Measurements from ENCODE around the gene BIN1. TPM values are rescaled to one million over a fixed set of nuclear protein-coding genes. Genes with fewer than 3 reads are reported as not detected.

The BIN1 gene
- total RNA-seq, 1 experiment from 2014 or later = 87.5 TPM

DNA sequence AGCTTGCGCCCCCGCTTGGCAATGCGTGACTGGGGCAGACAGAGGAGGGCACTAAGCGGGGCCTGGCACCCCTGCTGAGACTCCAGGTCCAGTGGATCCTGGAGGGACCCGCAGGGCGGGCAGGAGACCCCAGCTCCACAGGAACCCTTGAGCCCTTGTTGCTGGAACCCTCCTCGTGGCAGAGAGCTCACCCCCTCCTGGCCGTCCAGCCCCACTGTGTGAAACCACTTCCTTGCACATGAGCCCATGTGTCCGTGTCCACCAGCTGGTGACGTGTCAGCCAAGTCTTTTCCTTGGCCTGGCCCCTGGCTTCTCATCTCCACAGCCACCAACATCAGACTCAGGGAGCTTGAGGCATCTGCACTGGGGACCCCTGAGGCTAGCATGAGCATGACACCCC is 38.0 kb downstream of the BIN1 start:
- H3K9me2 ChIP-seq (ENCODE audit: insufficient read depth) = no peaks in the 10 kb centered on the region
- CTCF ChIA-PET = interaction anchor here (1.4 to 2.6 kb wide), 2 partner anchors 31 to 37 kb away, joined by 3 to 20 read pairs; partner anchors contain the start of gene BIN1
- POLR2A ChIA-PET (ENCODE audit: unreplicated experiment) = no interaction called here

DNA sequence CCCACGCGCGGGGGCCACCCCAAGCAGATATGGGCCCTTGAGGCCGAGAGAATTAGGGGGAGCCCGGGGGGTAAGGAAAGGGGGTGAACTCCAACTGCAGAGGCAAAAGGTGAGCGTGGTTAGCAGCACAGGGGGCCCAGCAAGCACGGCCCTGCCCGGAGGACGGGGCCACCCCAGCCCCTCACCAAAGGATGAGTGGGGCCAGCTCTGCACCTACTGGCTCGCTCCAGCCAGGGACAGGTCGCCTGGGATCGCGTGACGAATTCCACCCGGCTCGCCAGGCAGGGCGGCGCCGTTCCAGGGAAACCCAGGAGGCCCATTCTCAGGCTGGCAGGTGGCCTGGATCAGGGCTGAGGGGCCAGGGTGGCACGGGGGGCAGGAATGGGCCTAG is 38.6 kb downstream of the BIN1 start:
- CTCF ChIA-PET = interaction anchor here (0.5 to 2.6 kb wide), 4 partner anchors 27 to 129 kb away, joined by 3 to 20 read pairs (median 6); partner anchors contain the start of gene BIN1
- BruUV-seq (replicated peaks) = no TSS peak
- Histone ChIP-seq H3K79me2 (ENCODE audit: low read depth) (no peaks in the 10 kb centered on the region), H3F3A (ENCODE audit: insufficient read depth, low read depth) (peaks cover 18% of the 10 kb centered on the region; the same call in 1 of the 2 replicates), H4K20me1 (ENCODE audit: insufficient read depth) (no peaks in the 10 kb centered on the region), H3K36me3 (ENCODE audit: low read depth) (no peaks in the 10 kb centered on the region; the same call in 1 of the 2 replicates), H3K4me3 (no peak overlapping the region), H3K9me3 (ENCODE audit: insufficient read depth, low read depth) (no peaks in the 10 kb centered on the region), H3K4me1 (replicated peaks; ENCODE audit: insufficient read depth) (peaks cover 31% of the 10 kb centered on the region), H2AFZ (no peak overlapping the region), H3K27me3 (ENCODE audit: insufficient read depth, low read depth) (no peaks in the 10 kb centered on the region), H3K9me2 (ENCODE audit: insufficient read depth) (no peaks in the 10 kb centered on the region), H3K27ac (no peak overlapping the region), H3K4me2 (no peak overlapping the region)
- DNase-seq = no peak
- POLR2A ChIA-PET (ENCODE audit: unreplicated experiment) = no interaction called here
- intact Hi-C loops (cut with micrococcal nuclease; ENCODE audit: unreplicated experiment) = loop anchor here (1.0 to 10.0 kb wide), 5 partner anchors 85 to 409 kb away; partner anchors contain the start of gene ERCC3
- TF ChIP-seq EZH2 (IDR thresholded peaks at IDR 0.05; ENCODE audit: low read depth) (no peak), CTCF (conservative IDR thresholded peaks at IDR 0.05) (peak; percentile 59; the same call in 1 of the 2 replicates)

More for the DNA sequence above, 38.0 kb downstream of the BIN1 start:
- Histone ChIP-seq H3K4me1 (replicated peaks; ENCODE audit: insufficient read depth) (peaks cover 25% of the 10 kb centered on the region), H2AFZ (no peak overlapping the region), H4K20me1 (ENCODE audit: insufficient read depth) (no peaks in the 10 kb centered on the region), H3K27ac (no peak overlapping the region), H3K36me3 (ENCODE audit: low read depth) (no peaks in the 10 kb centered on the region), H3K79me2 (ENCODE audit: low read depth) (no peaks in the 10 kb centered on the region), H3K9me3 (ENCODE audit: insufficient read depth, low read depth) (no peaks in the 10 kb centered on the region), H3K4me3 (no peak overlapping the region), H3K27me3 (ENCODE audit: insufficient read depth, low read depth) (no peaks in the 10 kb centered on the region), H3F3A (ENCODE audit: insufficient read depth, low read depth) (peaks cover 18% of the 10 kb centered on the region; the same call in 1 of the 2 replicates), H3K4me2 (no peak overlapping the region)
- no peak for DNase-seq
- intact Hi-C loops (cut with micrococcal nuclease; ENCODE audit: unreplicated experiment) = loop anchor here (5.0 to 10.0 kb wide), 3 partner anchors 223 to 408 kb away; partner anchors contain the start of gene ERCC3
- TF ChIP-seq EZH2 (IDR thresholded peaks at IDR 0.05; ENCODE audit: low read depth) (no peak), CTCF (conservative IDR thresholded peaks at IDR 0.05) (no peak)
- no TSS peak for BruUV-seq (replicated peaks)

DNA sequence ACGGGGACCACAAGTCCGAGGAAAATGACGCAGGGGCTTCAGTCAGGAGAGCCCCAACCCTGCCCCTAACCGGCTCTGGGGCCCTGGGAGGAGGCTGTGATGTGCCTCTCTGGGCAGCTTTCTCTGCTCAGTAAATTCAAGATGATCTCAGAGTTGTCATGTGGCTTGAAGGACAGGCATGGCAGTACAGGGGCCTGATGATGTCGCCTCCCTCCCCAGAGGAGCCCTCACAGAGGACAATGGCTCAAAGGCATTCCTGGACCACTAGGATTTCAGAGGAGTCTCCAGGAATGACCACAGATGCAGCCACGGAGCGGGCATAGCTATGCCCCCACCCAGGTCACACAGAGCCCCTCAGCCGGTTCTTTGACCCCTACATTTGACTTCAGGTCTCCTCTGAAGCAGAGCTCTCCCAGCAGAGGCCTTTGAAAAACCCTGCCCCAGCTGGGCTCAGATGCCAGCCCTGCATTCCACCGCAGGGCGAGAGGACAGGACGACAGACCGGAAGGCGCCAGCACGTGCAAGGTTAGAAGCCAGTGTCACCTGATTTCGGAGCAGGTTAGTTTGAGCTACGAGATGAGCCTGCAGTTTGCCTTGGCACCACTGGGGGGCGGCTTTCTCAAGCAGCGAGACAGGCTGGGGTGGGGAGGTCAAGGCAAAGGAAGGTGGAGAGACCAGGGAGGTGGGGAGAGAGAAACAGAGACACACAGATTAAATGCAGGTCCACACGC is 39.2 kb downstream of the BIN1 start:
- Histone ChIP-seq H3K4me1 (replicated peaks; ENCODE audit: insufficient read depth) (peaks cover 32% of the 10 kb centered on the region), H3K36me3 (ENCODE audit: low read depth) (no peaks in the 10 kb centered on the region; the same call in 1 of the 2 replicates), H3K79me2 (ENCODE audit: low read depth) (no peaks in the 10 kb centered on the region), H3K9me3 (ENCODE audit: insufficient read depth, low read depth) (no peaks in the 10 kb centered on the region), H3K4me3 (no peak overlapping the region), H3K4me2 (0 out of 2 replicates have a peak overlapping the region, but pooled peaks have one; percentile 1), H3K9me2 (ENCODE audit: insufficient read depth) (no peaks in the 10 kb centered on the region), H4K20me1 (ENCODE audit: insufficient read depth) (no peaks in the 10 kb centered on the region), H3K27ac (no peak overlapping the region), H3F3A (ENCODE audit: insufficient read depth, low read depth) (peaks cover 18% of the 10 kb centered on the region; the same call in 1 of the 2 replicates), H2AFZ (no peak overlapping the region), H3K27me3 (ENCODE audit: insufficient read depth, low read depth) (no peaks in the 10 kb centered on the region)
- DNase-seq = peak; percentile 72 to 76
- CTCF ChIA-PET = interaction anchor here (0.5 to 2.6 kb wide), 8 partner anchors 13 to 411 kb away, joined by 3 to 20 read pairs (median 4); partner anchors contain the start of gene BIN1
- intact Hi-C loops (cut with micrococcal nuclease; ENCODE audit: unreplicated experiment) = loop anchor here (1.0 to 10.0 kb wide), 5 partner anchors 86 to 410 kb away; partner anchors contain the start of gene ERCC3
- no TSS peak for BruUV-seq (replicated peaks)
- POLR2A ChIA-PET (ENCODE audit: unreplicated experiment) = interaction anchor here (0.5 to 0.6 kb wide), 2 partner anchors 39 to 352 kb away, joined by 3 read pairs; partner anchors contain the start of gene BIN1
- TF ChIP-seq EZH2 (IDR thresholded peaks at IDR 0.05; ENCODE audit: low read depth) (no peak), CTCF (conservative IDR thresholded peaks at IDR 0.05) (peak; percentile 98)

All from PC-9 (cell line).